GDM1 (cell line): ENCODE data around the gene SIVA1.

Source experiments
- DNase-seq: peaks from one replicate; lab custom pipeline; 2025; lab: John Stamatoyannopoulos, UW

SIVA1 gene

GRCh38 chr14:104751539-104752422, 1.2 kb upstream of the SIVA1 start:
- DNase-seq = peak; percentile 49

GRCh38 chr14:104752423-104752734, 568 bp upstream of the SIVA1 start:
- DNase-seq = no peak

- DNase-seq = no peak
These were observed 723 bp downstream of the SIVA1 start for GRCh38 chr14:104753528-104754212.

GRCh38 chr14:104754213-104754851, 1.4 kb downstream of the SIVA1 start:
- DNase-seq = no peak

GRCh38 chr14:104755621-104756020, 2.7 kb downstream of the SIVA1 start:
- no peak for DNase-seq

- no peak for DNase-seq
These were observed 3.7 kb downstream of the SIVA1 start for GRCh38 chr14:104756477-104757237.

GRCh38 chr14:104757238-104757585, 4.3 kb downstream of the SIVA1 start:
- no peak for DNase-seq

GRCh38 chr14:104757681-104758392, 4.9 kb downstream of the SIVA1 start:
- no peak for DNase-seq

GRCh38 chr14:104758981-104759969, 6.3 kb downstream of the SIVA1 start:
- DNase-seq = no peak

- no peak for DNase-seq
These were observed 12.6 kb downstream of the SIVA1 start for GRCh38 chr14:104765517-104765916.

- DNase-seq = no peak
These were observed 13.4 kb downstream of the SIVA1 start for GRCh38 chr14:104766256-104766862.

GRCh38 chr14:104766863-104767633, 14.1 kb downstream of the SIVA1 start:
- no peak for DNase-seq

GRCh38 chr14:104767634-104767918, 14.6 kb downstream of the SIVA1 start:
- DNase-seq = no peak

- DNase-seq = peak; percentile 76
These were observed 15.7 kb downstream of the SIVA1 start for GRCh38 chr14:104768437-104769323.

GRCh38 chr14:104769324-104770071, 16.6 kb downstream of the SIVA1 start:
- DNase-seq = no peak

- DNase-seq = no peak
These were observed 17.2 kb downstream of the SIVA1 start for GRCh38 chr14:104770072-104770579.

- DNase-seq = no peak
These were observed 17.9 kb downstream of the SIVA1 start for GRCh38 chr14:104770851-104771272.
